Measurements from ENCODE around the gene PPARD. TPM values are rescaled to one million over a fixed set of nuclear protein-coding genes. Genes with fewer than 3 reads are reported as not detected.

PPARD gene
- total RNA-seq, 2 experiments from 2014 or later = 6.1 to 11.9 TPM

DNA sequence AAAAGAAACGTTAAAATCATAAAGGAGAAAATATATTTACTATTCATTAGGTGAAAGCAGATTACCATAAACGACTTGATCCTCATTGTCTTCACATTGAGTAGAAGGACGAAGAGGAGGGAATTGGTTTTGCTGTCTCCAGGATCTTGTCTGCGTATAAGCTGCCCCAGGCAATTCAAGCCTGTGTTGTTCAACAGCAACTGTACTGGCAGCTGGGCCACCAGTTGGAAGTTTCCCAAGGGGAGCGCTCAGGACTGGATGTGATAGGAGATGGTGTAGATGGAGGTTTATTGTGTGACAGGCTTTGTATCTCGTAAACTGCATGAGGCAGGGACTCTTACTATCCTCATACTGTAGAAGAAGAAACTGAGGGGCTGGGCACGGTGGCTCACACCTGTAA is 105.8 kb downstream of the PPARD start:
- POLR2A ChIA-PET = interaction anchor here (1.5 kb wide), 1 partner anchor 29 kb away, joined by 3 read pairs; no protein-coding TSS in a partner anchor

DNA sequence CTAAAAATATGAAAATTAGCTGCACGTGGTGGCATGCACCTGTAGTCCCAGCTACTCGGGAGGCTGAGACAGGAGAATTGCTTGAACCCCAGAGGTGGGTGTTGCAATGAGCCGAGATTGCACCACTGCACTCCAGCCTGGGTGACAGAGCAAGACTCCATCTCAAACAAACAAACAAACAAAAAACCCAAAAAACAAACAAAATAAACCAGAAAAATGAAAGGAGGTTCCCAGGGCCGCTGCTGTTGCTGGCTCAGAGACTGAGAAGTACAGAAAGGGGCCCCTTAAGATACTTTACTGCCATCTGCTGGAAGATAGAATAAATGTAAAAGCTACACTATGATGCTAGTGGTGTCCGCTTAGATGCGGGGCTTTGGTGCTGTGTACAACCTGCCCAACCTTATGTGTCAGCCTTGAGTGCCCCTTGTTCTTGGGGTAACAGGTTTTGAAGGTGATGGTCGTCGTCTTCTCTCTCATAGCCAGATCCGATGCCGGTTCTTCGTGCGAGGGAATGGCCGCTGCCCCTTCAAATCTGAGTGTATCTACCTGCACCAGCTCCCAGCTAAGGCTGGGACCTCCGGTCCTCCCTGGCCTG is 107.0 kb downstream of the PPARD start:
- no peaks in the 10 kb centered on the region for H3K9me2 ChIP-seq (ENCODE audit: insufficient read depth, low read length)
- H4K20me1 ChIP-seq (ENCODE audit: insufficient read depth, low read length) = peaks cover 9% of the 10 kb centered on the region; the same call in 1 of the 2 replicates
- DNase-seq (ENCODE audit: low spot score) = peak; percentile 87
- H3K4me2 ChIP-seq (ENCODE audit: low read length) = no peak overlapping the region
- no peaks in the 10 kb centered on the region for H3K9me3 ChIP-seq (ENCODE audit: low read length)
- intact Hi-C loops (cut with micrococcal nuclease; ENCODE audit: unreplicated experiment) = loop anchor here (1.0 kb wide), 2 partner anchors 107 to 152 kb away; partner anchors contain the start of genes DEF6 and PPARD
- no peaks in the 10 kb centered on the region for H3K36me3 ChIP-seq (ENCODE audit: insufficient read depth, low read length)
- no peak overlapping the region for H3K4me3 ChIP-seq (ENCODE audit: low read depth, low read length, poor library complexity, severe bottlenecking)
- BruUV-seq (replicated peaks) = no TSS peak
- peaks cover 12% of the 10 kb centered on the region; the same call in 1 of the 2 replicates for H3K79me2 ChIP-seq (ENCODE audit: insufficient read depth, low read depth, low read length)
- no peak overlapping the region for H2AFZ ChIP-seq (ENCODE audit: low read length)
- TF ChIP-seq EZH2phosphoT487 (IDR thresholded peaks at IDR 0.05; ENCODE audit: borderline replicate concordance, low read depth, low read length) = no peak
- TF ChIP-seq, protein P1, sequence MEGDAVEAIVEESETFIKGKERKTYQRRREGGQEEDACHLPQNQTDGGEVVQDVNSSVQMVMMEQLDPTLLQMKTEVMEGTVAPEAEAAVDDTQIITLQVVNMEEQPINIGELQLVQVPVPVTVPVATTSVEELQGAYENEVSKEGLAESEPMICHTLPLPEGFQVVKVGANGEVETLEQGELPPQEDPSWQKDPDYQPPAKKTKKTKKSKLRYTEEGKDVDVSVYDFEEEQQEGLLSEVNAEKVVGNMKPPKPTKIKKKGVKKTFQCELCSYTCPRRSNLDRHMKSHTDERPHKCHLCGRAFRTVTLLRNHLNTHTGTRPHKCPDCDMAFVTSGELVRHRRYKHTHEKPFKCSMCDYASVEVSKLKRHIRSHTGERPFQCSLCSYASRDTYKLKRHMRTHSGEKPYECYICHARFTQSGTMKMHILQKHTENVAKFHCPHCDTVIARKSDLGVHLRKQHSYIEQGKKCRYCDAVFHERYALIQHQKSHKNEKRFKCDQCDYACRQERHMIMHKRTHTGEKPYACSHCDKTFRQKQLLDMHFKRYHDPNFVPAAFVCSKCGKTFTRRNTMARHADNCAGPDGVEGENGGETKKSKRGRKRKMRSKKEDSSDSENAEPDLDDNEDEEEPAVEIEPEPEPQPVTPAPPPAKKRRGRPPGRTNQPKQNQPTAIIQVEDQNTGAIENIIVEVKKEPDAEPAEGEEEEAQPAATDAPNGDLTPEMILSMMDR (conservative IDR thresholded peaks at IDR 0.05; ENCODE audit: low read length) = peak; percentile 84
- CTCF ChIA-PET (ENCODE audit: unreplicated experiment) = interaction anchor here (0.8 kb wide), 1 partner anchor 107 kb away, joined by 3 read pairs; the partner anchor contains the start of gene PPARD
- H3K4me1 ChIP-seq (ENCODE audit: insufficient read depth, low read length, poor library complexity, severe bottlenecking) = peaks cover 27% of the 10 kb centered on the region
- POLR2A ChIA-PET = interaction anchor here (1.0 kb wide), 1 partner anchor 22 kb away, joined by 3 read pairs; no protein-coding TSS in a partner anchor
- H3K27ac ChIP-seq (ENCODE audit: low read depth, low read length, poor library complexity, severe bottlenecking) = no peak overlapping the region

More for the DNA sequence above, 105.8 kb downstream of the PPARD start:
- Histone ChIP-seq H2AFZ (ENCODE audit: low read length) (no peak overlapping the region), H3K4me2 (ENCODE audit: low read length) (no peak overlapping the region), H3K36me3 (ENCODE audit: insufficient read depth, low read length) (no peaks in the 10 kb centered on the region), H3K79me2 (ENCODE audit: insufficient read depth, low read depth, low read length) (peaks cover 6% of the 10 kb centered on the region; the same call in 1 of the 2 replicates), H3K9me3 (ENCODE audit: low read length) (no peaks in the 10 kb centered on the region), H3K9me2 (ENCODE audit: insufficient read depth, low read length) (no peaks in the 10 kb centered on the region), H3K27ac (ENCODE audit: low read depth, low read length, poor library complexity, severe bottlenecking) (no peak overlapping the region), H3K4me3 (ENCODE audit: low read depth, low read length, poor library complexity, severe bottlenecking) (no peak overlapping the region), H3K4me1 (ENCODE audit: insufficient read depth, low read length, poor library complexity, severe bottlenecking) (peaks cover 15% of the 10 kb centered on the region), H4K20me1 (ENCODE audit: insufficient read depth, low read length) (peaks cover 5% of the 10 kb centered on the region; the same call in 1 of the 2 replicates)
- BruUV-seq (replicated peaks) = no TSS peak
- TF ChIP-seq EZH2phosphoT487 (IDR thresholded peaks at IDR 0.05; ENCODE audit: borderline replicate concordance, low read depth, low read length) = no peak
- TF ChIP-seq, protein P1 (conservative IDR thresholded peaks at IDR 0.05; ENCODE audit: low read length) = no peak
- no peak for DNase-seq (ENCODE audit: low spot score)
- intact Hi-C loops (cut with micrococcal nuclease; ENCODE audit: unreplicated experiment) = no loop called here
- CTCF ChIA-PET (ENCODE audit: unreplicated experiment) = interaction anchor here (0.5 to 1.1 kb wide), 2 partner anchors 104 to 284 kb away, joined by 3 read pairs; no protein-coding TSS in a partner anchor

Data from OCI-LY7 (cell line).